ENCODE measurements around the gene NUDCD3.

- TF ChIP-seq CTCF (IDR thresholded peaks at IDR 0.05) (no peak), POLR2A (IDR thresholded peaks at IDR 0.05) (no peak), POLR2AphosphoS5 (IDR thresholded peaks at IDR 0.05) (no peak), EP300 (IDR thresholded peaks at IDR 0.05) (no peak)
Observed at GRCh38 chr7:44530990-44531389, 40.5 kb upstream of the NUDCD3 start.

Data from suprapubic skin (tissue), 4 donors.